ENCODE measurements around the gene KXD1.
A peak's percentile ranks its signal among the peaks of the same experiment; 100 is the strongest.

DNA sequence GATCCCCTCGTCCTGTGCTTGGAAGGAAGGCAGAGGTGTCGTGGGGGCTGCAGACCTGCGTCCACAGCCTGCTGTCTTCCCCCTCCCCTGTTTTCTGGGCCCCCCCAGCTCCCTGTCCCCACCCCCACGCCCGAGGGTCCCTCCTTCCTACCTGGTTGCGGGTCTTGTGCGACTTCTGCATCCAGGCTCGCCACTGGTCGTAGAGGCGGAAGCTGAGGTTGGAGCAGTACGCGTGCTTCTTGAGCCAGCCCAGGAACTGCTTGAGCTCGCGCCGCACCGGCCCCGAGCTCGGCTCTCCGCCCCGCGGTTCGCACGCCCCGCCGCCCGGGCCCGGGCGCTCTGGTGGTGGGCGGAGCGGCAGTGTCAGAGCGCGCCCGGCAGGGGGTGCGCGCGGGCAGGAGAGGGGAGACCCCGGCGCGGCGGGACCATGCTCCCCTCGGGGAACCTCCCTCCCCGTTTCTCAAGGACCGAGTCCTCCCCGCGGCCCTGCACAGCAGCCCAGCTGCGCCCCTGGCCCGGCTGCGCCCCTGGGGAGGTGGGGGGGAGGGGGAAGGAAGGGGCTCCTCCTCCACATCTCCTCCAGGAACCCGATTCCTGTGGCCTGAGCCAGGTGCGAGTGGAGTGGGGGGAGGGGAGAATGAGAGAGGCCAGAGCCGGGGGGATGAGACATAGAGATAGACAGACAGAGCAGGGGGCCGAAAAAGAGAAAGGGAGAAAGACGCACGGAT, 36.6 kb downstream of the KXD1 start:
- TF ChIP-seq, protein P1, sequence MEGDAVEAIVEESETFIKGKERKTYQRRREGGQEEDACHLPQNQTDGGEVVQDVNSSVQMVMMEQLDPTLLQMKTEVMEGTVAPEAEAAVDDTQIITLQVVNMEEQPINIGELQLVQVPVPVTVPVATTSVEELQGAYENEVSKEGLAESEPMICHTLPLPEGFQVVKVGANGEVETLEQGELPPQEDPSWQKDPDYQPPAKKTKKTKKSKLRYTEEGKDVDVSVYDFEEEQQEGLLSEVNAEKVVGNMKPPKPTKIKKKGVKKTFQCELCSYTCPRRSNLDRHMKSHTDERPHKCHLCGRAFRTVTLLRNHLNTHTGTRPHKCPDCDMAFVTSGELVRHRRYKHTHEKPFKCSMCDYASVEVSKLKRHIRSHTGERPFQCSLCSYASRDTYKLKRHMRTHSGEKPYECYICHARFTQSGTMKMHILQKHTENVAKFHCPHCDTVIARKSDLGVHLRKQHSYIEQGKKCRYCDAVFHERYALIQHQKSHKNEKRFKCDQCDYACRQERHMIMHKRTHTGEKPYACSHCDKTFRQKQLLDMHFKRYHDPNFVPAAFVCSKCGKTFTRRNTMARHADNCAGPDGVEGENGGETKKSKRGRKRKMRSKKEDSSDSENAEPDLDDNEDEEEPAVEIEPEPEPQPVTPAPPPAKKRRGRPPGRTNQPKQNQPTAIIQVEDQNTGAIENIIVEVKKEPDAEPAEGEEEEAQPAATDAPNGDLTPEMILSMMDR (conservative IDR thresholded peaks at IDR 0.05), result peak; percentile 97
- no peak for TF ChIP-seq ZFX (IDR thresholded peaks at IDR 0.05)

Data from C4-2B (cell line).